GM12873 (cell line): ENCODE measurements around the gene AGTR2.

ENCODE experiments used
- CTCF ChIP-seq: IDR thresholded peaks from 2 replicates; pipeline ENCODE4 v1.5.1; 2012; ENCODE audit warnings: low read depth, mild to moderate bottlenecking, moderate library complexity, low read length, control low read depth; ENCODE audit not compliant: insufficient read depth; ENCODE audit errors: missing control alignments

AGTR2 gene

DNA sequence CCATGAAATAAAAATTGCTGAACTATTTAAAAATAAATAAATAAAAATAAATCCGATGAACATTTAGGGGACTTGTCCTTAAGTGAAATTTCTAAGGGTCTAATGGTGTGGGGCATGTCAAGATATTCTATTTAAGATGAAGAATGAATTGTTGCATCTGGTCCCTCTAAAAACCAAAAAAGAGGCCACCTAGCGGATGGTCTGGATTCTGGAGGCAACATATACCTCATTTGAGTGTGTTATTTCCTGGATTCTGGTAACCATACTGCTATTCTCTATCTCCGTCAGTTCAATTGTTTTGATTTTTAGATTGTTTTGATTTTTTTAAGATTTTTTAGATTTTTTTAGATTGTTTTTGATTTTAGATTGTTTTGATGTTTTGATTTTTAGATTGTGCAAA is 28.3 kb downstream of the AGTR2 start:
- peak; percentile 53 for TF ChIP-seq CTCF

GRCh38 chrX:116204932-116205331 is 34.4 kb downstream of the AGTR2 start:
- peak; percentile 63 for TF ChIP-seq CTCF

- no peak for TF ChIP-seq CTCF
Observed at GRCh38 chrX:116213262-116213661, 42.7 kb downstream of the AGTR2 start.
